ENCODE data around the gene MMP24OS.
A peak's percentile ranks its signal among the peaks of the same experiment; 100 is the strongest.
"Not testable (repeated sequence)": the region's sequence is repeated elsewhere in the genome, so short reads cannot be mapped to it uniquely, and the experiment has no call there.

The MMP24OS gene

DNA sequence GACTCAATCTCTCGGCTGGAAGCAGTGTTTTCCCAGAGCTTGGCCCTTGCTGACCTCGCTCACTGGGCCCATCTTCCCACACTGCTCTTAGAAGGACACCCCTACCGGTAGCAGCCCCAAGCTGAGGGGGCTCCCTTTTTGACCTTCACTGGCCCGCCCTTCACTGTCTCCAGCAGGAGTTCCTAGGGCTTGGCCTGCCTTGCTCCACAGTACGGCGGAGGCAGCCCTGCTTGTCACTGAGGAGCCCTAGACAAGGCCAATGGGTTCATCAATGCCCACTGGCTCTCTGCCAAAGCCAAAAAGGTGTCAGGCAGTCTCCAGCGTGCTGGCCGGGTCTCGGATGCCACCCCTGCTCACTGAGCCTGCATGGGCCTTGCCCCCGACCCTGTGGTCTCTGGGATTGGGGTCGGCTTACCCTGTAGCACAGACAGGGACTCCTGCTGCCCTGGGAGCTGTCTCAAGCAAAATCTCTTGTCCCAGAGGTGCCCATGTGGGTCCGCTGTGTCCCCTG lies 2.1 kb downstream of the MMP24OS start:
- DNase-seq (ENCODE audit: low spot score), result no peak

DNA sequence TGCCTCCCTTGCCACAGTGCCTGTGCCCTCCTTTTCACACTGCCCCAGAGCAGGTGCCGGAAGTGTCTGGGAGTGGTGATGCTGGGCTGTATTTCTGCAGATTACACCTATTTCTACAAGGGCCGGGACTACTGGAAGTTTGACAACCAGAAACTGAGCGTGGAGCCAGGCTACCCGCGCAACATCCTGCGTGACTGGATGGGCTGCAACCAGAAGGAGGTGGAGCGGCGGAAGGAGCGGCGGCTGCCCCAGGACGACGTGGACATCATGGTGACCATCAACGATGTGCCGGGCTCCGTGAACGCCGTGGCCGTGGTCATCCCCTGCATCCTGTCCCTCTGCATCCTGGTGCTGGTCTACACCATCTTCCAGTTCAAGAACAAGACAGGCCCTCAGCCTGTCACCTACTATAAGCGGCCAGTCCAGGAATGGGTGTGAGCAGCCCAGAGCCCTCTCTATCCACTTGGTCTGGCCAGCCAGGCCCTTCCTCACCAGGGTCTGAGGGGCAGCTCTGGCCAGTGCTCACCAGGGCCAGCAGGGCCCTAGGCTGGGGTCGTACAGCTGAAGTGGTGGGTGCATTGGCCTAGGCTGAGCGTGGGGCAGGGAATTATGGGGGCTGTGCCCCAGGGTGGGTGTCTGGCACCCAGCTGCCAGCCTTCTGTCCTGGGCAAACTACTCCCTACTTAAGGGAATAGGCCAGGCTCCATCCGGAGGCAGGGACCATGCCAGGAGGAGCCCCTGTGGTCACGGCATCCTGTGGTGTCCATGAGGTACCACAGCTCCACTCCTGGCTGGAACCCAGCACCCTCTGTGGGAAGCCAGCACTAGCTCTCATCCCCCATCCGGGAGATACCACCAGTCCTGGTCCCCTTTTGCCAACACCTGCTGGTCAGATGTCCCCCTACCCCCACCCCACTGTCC lies 3.5 kb downstream of the MMP24OS start:
- DNase-seq (ENCODE audit: low spot score), result no peak

GRCh38 chr20:35273449-35274171 lies 4.3 kb downstream of the MMP24OS start:
- DNase-seq (ENCODE audit: low spot score), result no peak

DNA sequence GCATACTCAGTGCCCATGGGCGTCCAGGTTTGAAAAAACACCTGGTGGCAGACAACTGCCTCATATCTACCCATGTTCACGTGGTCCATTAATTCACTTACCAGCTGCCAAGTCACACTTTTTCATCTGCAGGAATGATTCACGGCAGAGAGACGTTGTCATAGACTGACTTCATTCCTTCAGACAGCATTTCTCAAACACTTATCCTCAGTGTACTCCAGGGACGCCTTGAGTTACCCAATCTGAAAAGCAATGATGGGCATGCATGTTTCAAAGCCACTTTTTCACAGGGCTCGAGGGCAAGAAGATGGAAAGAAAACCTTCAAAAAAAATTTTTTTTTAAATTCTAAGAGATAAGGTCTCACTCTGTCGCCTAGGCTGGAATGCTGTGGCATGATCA lies 6.0 kb downstream of the MMP24OS start:
- no peak for DNase-seq (ENCODE audit: low spot score)

DNA sequence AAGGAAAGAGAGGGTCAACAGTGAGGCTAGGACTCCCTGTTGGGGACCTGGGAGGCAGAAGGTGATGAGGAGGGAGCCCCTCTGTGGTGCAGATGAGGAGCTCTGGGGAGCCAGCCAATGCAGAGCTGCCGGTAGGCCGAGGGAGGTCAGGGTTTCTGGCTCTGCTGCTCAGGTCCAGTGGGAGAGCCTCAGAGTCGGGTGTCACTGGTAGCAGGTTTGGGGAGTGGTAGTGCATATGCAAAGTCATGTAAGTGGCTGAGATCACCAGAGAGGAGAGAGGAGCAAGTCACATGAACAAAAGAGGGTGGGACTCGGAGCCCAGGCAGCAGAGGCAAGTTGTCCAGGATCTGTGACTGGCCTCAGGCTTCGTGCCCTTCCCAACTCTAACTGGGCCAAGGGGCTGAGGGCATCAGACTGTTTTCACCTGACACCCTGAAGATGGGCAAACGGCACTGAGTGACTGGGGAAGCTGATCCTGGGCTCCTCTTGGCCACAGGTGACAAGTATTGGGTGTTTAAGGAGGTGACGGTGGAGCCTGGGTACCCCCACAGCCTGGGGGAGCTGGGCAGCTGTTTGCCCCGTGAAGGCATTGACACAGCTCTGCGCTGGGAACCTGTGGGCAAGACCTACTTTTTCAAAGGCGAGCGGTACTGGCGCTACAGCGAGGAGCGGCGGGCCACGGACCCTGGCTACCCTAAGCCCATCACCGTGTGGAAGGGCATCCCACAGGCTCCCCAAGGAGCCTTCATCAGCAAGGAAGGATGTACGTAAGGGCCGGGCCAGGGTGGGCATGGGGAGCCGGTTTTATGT lies 6.6 kb downstream of the MMP24OS start:
- no peak for DNase-seq (ENCODE audit: low spot score)

- DNase-seq (ENCODE audit: low spot score), result no peak
Measured at GRCh38 chr20:35270021-35270902, 7.7 kb downstream of the MMP24OS start.

- peak; percentile 85 for DNase-seq (ENCODE audit: low spot score)
Measured at GRCh38 chr20:35269055-35269781, 8.7 kb downstream of the MMP24OS start.

DNA sequence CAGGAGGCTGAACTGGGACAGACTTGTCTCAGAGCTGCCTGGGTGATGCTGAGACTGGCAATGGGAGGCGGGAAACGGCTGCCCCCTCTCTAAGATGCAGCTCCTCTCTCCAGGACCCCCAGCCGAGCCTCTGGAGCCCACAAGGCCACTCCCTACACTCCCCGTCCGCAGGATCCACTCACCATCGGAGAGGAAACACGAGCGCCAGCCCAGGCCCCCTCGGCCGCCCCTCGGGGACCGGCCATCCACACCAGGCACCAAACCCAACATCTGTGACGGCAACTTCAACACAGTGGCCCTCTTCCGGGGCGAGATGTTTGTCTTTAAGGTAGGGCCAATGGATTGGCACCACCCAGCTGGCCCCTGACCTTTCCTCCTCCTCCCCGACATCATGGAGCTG lies 10.8 kb downstream of the MMP24OS start:
- DNase-seq (ENCODE audit: low spot score), result no peak

- DNase-seq (ENCODE audit: low spot score), result no peak
Measured at GRCh38 chr20:35264755-35265154, 13.2 kb downstream of the MMP24OS start.

DNA sequence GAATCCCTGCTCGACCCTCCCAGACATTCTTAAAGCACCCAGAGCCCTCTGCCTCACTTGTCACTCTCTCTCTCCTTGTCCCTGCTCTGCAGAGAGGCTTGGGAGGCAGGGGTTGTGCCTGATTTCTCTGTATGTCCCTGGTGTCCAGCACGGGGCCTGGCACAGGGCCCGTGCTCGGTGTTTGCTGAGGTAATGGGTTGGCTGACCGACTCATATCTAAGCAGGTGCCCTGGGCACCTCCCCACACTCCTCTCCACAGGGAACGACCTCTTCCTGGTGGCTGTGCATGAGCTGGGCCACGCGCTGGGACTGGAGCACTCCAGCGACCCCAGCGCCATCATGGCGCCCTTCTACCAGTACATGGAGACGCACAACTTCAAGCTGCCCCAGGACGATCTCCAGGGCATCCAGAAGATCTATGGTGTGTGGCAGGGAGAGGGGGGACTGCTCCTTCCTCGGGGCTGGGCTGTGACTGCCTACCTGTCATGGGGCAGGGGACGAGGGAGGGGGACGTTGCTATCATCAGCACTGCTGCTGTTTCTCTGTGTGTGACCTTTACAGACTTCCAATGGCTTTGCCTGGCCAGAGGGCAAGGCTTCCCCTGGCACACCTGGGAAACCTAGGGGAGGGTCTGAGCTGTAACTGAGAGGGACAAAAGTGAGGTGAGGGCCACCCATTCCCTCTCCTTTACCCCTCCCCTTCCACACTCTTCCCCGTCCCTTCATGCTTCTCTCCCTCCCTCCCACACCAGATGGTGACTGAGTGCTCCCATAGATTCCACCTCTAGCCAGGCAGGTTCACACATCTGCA lies 14.2 kb downstream of the MMP24OS start:
- no peak for DNase-seq (ENCODE audit: low spot score)

DNA sequence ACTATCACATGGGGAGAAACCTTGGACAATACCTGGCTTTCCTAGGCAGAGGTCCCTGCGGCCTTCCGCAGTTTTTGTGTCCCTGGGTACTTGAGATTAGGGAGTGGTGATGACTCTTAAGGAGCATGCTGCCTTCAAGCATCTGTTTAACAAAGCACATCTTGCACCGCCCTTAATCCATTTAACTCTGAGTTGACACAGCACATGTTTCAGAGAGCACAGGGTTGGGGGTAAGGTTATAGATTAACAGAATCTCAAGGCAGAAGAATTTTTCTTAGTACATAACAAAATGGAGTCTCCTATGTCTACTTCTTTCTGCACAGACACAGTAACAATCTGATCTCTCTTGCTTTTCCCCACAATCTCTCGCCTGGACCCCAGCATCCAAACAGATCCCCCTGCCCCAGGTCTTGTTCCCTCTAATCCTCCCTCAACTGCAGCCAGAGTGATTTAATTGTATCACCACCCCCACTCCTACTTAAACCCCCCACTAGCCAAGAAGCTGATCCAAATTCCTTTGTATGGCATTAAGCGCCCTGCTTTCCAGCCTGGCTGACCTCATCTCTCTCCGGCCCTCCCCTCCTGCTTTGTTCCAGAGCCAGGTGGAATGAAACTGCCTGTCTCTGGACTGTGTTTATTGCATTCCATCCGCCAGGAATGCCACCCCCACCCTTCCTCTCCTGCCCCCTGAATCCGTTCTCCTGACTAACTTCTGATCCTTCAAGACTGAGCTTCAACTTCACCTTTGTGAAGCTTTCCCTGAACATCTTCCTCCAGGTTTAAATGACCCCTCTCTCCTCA lies 15.0 kb downstream of the MMP24OS start:
- DNase-seq (ENCODE audit: low spot score), result peak; percentile 65

- DNase-seq (ENCODE audit: low spot score), result not testable (repeated sequence)
Measured at GRCh38 chr20:35262321-35262720, 15.6 kb downstream of the MMP24OS start.

DNA sequence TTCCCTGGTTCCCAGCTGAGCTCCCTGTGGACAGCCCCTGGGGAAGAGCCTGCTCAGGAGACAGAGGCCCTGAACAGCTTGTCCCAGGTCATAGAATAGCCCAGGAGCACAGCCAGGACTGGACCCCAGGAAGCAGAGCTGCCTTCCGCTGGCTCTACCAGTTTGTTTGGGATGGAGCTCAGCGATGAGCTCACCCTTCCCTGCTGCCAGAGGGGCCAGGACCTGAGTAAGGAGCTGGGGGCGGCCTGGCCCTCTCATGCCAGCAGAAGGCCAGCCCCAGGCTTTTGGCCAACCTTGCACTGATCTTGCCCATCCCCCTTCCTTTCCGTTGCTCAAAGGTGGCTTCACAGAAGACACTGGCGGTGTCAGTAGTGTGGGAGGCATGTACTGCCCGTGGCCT lies 17.5 kb downstream of the MMP24OS start:
- no peak for DNase-seq (ENCODE audit: low spot score)

GRCh38 chr20:35257175-35257909 lies 20.6 kb downstream of the MMP24OS start:
- no peak for DNase-seq (ENCODE audit: low spot score)

GRCh38 chr20:35254448-35254999 lies 23.4 kb downstream of the MMP24OS start:
- DNase-seq (ENCODE audit: low spot score), result no peak

DNA sequence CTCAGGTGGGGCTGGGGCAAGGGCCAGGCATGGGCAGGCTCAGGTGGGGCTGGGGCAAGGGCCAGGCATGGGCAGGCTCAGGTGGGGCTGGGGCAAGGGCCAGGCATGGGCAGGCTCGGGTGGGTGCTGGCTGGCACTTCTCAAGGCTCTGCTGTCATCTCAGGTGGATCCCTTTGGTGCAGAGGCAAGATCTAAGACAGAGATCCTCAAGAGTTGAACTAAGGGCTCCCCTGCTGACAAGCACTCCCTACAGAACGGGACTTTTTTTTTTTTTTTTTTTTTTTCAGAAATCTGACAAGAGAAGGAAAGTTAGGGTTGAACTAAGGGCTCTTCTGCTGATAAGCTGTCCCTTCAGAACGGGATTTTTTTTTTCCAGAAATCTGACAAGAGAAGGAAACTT lies 24.9 kb downstream of the MMP24OS start:
- no peak for DNase-seq (ENCODE audit: low spot score)

DNA sequence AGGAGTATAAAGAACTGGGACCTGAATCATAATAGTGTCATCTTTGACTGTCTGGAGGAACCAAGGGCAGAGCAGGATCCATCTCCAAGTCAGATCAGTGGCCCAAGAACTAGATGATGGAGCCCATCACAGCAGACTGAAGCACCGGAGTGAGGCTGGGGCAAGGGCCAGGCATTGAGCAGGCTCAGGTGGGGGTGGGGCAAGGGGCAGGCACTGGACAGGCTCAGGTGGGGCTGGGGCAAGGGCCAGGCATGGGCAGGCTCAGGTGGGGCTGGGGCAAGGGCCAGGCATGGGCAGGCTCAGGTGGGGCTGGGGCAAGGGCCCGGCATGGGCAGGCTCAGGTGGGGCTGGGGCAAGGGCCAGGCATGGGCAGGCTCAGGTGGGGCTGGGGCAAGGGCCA lies 25.3 kb downstream of the MMP24OS start:
- DNase-seq (ENCODE audit: low spot score), result not testable (repeated sequence)

DNA sequence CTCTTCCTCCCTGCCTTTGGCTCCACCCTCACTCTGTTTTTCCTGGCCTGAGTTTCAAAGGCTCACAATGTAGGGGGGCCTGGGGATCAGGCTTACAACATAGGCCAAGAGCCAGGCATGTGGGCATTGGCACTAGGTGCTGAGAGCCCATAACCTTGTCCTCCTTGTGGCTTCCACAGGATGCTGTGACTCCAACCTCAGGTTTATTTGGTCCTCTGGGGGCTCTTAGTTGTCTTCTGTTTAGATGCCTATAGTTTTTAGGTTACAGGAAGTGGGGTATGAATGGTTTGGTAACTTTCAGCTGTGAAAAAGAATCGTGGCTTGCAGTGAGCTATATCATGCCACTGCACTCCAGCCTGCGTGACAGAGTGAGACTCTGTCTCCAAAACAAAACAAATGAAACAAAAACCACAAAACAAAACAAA lies 25.9 kb downstream of the MMP24OS start:
- DNase-seq (ENCODE audit: low spot score), result no peak
